Caco-2 (cell line): ENCODE results near the gene PCYOX1L. TPM values are rescaled to one million over a fixed set of nuclear protein-coding genes. Genes with fewer than 3 reads are reported as not detected.

Experiments
- BruUV-seq: library from RNA; stranded (reverse); fragments of 400-500 nt; replicated peaks from 2 replicates; lab custom pipeline; 2021; lab: Mats Ljungman, UMichigan
- CTCF ChIA-PET: fragments of 300-600 bp; sonication (Branson Sonifier 250); formaldehyde crosslinking; loops from one replicate; lab custom pipeline; 2022; ENCODE audit warnings: antibody characterized with exemption; lab: Charles Lee
- POLR2A ChIA-PET: fragments of 300-600 bp; sonication (Branson Sonifier 250); formaldehyde crosslinking; loops from one replicate; lab custom pipeline; 2022; ENCODE audit warnings: antibody characterized with exemption; lab: Charles Lee
- DNase-seq, 2 experiments: peaks; one replicate each; pipeline versions ENCODE4 v3.0.0 to v3.0.0-alpha.2; 2020 to 2022
- H3K27me3 ChIP-seq: replicated peaks from 2 replicates; pipeline ENCODE4 v1.6.0; 2011; ENCODE audit warnings: low read length; ENCODE audit not compliant: control insufficient read depth, insufficient read depth
- H3K36me3 ChIP-seq: 2 replicates; pipeline ENCODE4 v1.5.1; 2011; ENCODE audit warnings: low read length; ENCODE audit not compliant: control insufficient read depth, insufficient read depth
- H3K4me1 ChIP-seq: fragments of 250-450 bp; sonication (Bioruptor Pico); 2 replicates; pipeline ENCODE4 v1.5.1; 2020; ENCODE audit warnings: mild to moderate bottlenecking
- H3K4me3 ChIP-seq: 2 replicates; pipeline ENCODE4 v1.5.1; 2011; ENCODE audit warnings: low read depth, mild to moderate bottlenecking, control low read depth, low read length
- H3K9me3 ChIP-seq: fragments of 250-450 bp; sonication (Bioruptor Pico); 2 replicates; pipeline ENCODE4 v1.5.1; 2020; ENCODE audit warnings: mild to moderate bottlenecking, moderate library complexity
- H3K27ac Mint-ChIP-seq: one replicate; pipeline ENCODE4 v1.8.0; 2022; ENCODE audit warnings: mixed read lengths; ENCODE audit not compliant: unreplicated experiment
- H3K27me3 Mint-ChIP-seq: one replicate; pipeline ENCODE4 v1.8.0; 2022; ENCODE audit warnings: mixed read lengths; ENCODE audit not compliant: insufficient read depth, unreplicated experiment
- H3K36me3 Mint-ChIP-seq: one replicate; pipeline ENCODE4 v1.8.0; 2022; ENCODE audit warnings: mild to moderate bottlenecking, mixed read lengths; ENCODE audit not compliant: insufficient read depth, unreplicated experiment
- H3K4me1 Mint-ChIP-seq: one replicate; pipeline ENCODE4 v1.8.0; 2022; ENCODE audit warnings: low read depth, mixed read lengths; ENCODE audit not compliant: unreplicated experiment
- H3K4me3 Mint-ChIP-seq: one replicate; pipeline ENCODE4 v1.8.0; 2022; ENCODE audit warnings: mild to moderate bottlenecking, moderate library complexity, mixed read lengths; ENCODE audit not compliant: unreplicated experiment
- H3K9me3 Mint-ChIP-seq: one replicate; pipeline ENCODE4 v1.8.0; 2022; ENCODE audit warnings: mixed read lengths; ENCODE audit not compliant: unreplicated experiment
- CTCF ChIP-seq, 2 experiments: fragments of 200-600 bp in 1 of 2; IDR thresholded peaks; 1 replicate in 1 of 2; 2 replicates in 1 of 2; pipeline versions ENCODE4 v1.5.1 to v1.8.0; 2011 to 2022; ENCODE audit warnings: antibody characterized with exemption in 1 of 2, control low read depth in 1 of 2, inconsistent platforms in 1 of 2, low read depth in 1 of 2, low read length in 1 of 2, mild to moderate bottlenecking in 1 of 2, moderate library complexity in 1 of 2; ENCODE audit not compliant: insufficient read depth in 1 of 2, severe bottlenecking in 1 of 2, unreplicated experiment in 1 of 2
- intact Hi-C: fragments of 100-400 bp; cut with micrococcal nuclease; formaldehyde crosslinking; loops from one replicate; pipeline ENCODE4 v1.10.0; 2022; ENCODE audit not compliant: unreplicated experiment
- total RNA-seq: library from RNA; stranded (reverse); gene quantifications from 2 replicates; pipeline ENCODE4 v1.2.3, GENCODE V29; 2022

Gene PCYOX1L
- total RNA-seq, 1 experiment from 2014 or later = 10.4 TPM

DNA sequence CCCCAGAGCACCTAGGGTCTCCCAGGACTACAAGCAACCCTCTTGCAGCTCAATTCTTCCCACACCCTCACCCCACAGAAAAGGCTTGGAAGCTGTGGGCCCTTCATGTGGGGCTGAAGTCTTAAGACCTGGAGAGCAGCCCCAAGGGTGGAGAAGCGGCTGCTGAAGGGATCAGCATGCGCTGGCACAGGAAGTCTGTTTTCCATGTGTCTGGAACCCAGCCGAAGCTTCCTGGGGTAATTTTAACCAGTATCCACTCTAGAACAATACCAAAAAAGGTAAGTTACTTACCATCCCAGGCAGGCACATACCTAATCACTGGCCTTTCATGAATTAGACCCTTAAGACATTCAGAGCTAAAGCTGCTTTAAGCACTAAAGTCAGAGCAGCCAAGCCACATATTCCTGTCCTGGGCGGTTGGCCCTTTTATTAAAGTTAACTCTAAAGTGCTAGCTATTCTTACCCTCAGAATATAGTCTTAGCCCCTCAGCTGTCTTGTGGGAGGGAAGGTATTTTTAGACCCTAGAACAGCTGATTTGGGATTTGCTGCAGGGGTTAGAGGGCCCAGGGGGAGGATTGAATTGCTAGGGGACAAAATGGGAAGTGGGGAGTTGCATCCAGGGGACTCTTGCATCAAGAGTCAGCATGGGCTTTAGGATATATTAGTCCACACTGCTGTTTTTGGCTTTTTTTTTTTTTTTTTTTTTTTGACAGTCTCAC lies 14.4 kb downstream of the PCYOX1L start:
- Histone ChIP-seq H3K4me3 (no peak overlapping the region), H3K27me3 (no peaks in the 10 kb centered on the region), H3K4me1 (peaks cover 2% of the 10 kb centered on the region; the same call in 1 of the 2 replicates), H3K9me3 (no peaks in the 10 kb centered on the region), H3K36me3 (no peaks in the 10 kb centered on the region)
- BruUV-seq = no TSS peak
- TF ChIP-seq CTCF (IDR thresholded peaks at IDR 0.05; ENCODE audit: insufficient read depth in 1 of 2, low read depth in 1 of 2, low read length in 1 of 2, severe bottlenecking in 1 of 2, unreplicated experiment in 1 of 2) = no peak
- ChIA-PET POLR2A (interaction anchor here (0.6 kb wide), 1 partner anchor 18 kb away, joined by 3 read pairs; no protein-coding TSS in a partner anchor), CTCF (interaction anchor here (0.6 to 2.9 kb wide), 12 partner anchors 10 to 62 kb away, joined by 3 to 13 read pairs (median 5); partner anchors contain the start of gene PCYOX1L)
- DNase-seq = no peak
- intact Hi-C loops = no loop called here
- no peaks in the 10 kb centered on the region for H3K9me3 Mint-ChIP-seq
- no peaks in the 10 kb centered on the region for H3K27me3 Mint-ChIP-seq
- no peaks in the 10 kb centered on the region for H3K36me3 Mint-ChIP-seq
- no peak overlapping the region for H3K27ac Mint-ChIP-seq
- no peaks in the 10 kb centered on the region for H3K4me1 Mint-ChIP-seq
- H3K4me3 Mint-ChIP-seq = no peak overlapping the region

DNA sequence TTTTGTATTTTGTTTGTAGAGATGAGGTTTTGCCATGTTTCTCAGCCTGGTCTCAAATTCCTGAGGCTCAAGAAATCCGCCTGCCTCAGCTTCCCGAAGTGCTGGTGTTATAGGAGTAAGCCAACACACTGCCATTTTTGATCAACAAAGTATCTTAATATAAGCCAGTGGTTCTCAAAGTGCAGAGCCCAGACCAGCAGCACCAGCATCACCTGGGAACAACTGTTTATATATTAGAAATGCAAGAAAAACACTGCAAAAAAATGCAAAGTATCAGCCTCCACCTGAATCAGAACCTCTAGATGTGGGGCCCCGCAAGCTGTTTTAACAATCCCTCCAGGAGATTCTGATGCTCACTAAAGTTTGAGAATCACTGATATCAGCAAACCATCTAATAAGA lies 15.1 kb downstream of the PCYOX1L start:
- no peak overlapping the region for H3K4me3 ChIP-seq
- H3K9me3 ChIP-seq = no peaks in the 10 kb centered on the region
- POLR2A ChIA-PET = no interaction called here
- Mint-ChIP-seq H3K4me1 (no peaks in the 10 kb centered on the region), H3K36me3 (no peaks in the 10 kb centered on the region), H3K27me3 (no peaks in the 10 kb centered on the region), H3K27ac (no peak overlapping the region), H3K4me3 (no peak overlapping the region), H3K9me3 (no peaks in the 10 kb centered on the region)
- no peaks in the 10 kb centered on the region for H3K4me1 ChIP-seq
- no peaks in the 10 kb centered on the region for H3K36me3 ChIP-seq
- H3K27me3 ChIP-seq = no peaks in the 10 kb centered on the region
- CTCF ChIA-PET = interaction anchor here (2.0 to 2.9 kb wide), 3 partner anchors 9 to 56 kb away, joined by 5 to 13 read pairs (median 9); no protein-coding TSS in a partner anchor
- no peak for TF ChIP-seq CTCF (IDR thresholded peaks at IDR 0.05; ENCODE audit: insufficient read depth in 1 of 2, low read depth in 1 of 2, low read length in 1 of 2, severe bottlenecking in 1 of 2, unreplicated experiment in 1 of 2)
- intact Hi-C loops = no loop called here
- BruUV-seq = no TSS peak
- no peak for DNase-seq

- ChIA-PET POLR2A (no interaction called here), CTCF (interaction anchor here (0.6 kb wide), 1 partner anchor 541 kb away, joined by 4 read pairs; no protein-coding TSS in a partner anchor)
- H3K4me3 ChIP-seq = no peak overlapping the region
- no peaks in the 10 kb centered on the region for H3K9me3 Mint-ChIP-seq
- TF ChIP-seq CTCF (IDR thresholded peaks at IDR 0.05; ENCODE audit: insufficient read depth in 1 of 2, low read depth in 1 of 2, low read length in 1 of 2, severe bottlenecking in 1 of 2, unreplicated experiment in 1 of 2) = no peak
- H3K27me3 ChIP-seq = no peaks in the 10 kb centered on the region
- BruUV-seq = no TSS peak
- H3K36me3 Mint-ChIP-seq = no peaks in the 10 kb centered on the region
- no peaks in the 10 kb centered on the region for H3K4me1 ChIP-seq
- no peaks in the 10 kb centered on the region for H3K9me3 ChIP-seq
- no peak overlapping the region for H3K27ac Mint-ChIP-seq
- no peaks in the 10 kb centered on the region for H3K27me3 Mint-ChIP-seq
- H3K4me3 Mint-ChIP-seq = no peak overlapping the region
- intact Hi-C loops = no loop called here
- DNase-seq = no peak
- no peaks in the 10 kb centered on the region for H3K36me3 ChIP-seq
- no peaks in the 10 kb centered on the region for H3K4me1 Mint-ChIP-seq
Observed at GRCh38 chr5:149374303-149374702, 16.5 kb downstream of the PCYOX1L start.
